ENCODE measurements around the gene DNTT. TPM values are rescaled to one million over a fixed set of nuclear protein-coding genes. Genes with fewer than 3 reads are reported as not detected.

The DNTT gene
- total RNA-seq, 1 donor from 2014 or later = not detected

GRCh38 chr10:96366508-96366907 is 62.3 kb downstream of the DNTT start:
- Mint-ChIP-seq H3K36me3 (ENCODE audit: insufficient read depth) (no peaks in the 10 kb centered on the region), H3K27me3 (no peaks in the 10 kb centered on the region), H3K4me3 (ENCODE audit: low read depth) (no peak overlapping the region), H3K4me1 (ENCODE audit: low read depth) (peaks cover 14% of the 10 kb centered on the region), H3K9me3 (ENCODE audit: low read depth) (no peaks in the 10 kb centered on the region), H3K27ac (no peak overlapping the region)
- no peak for DNase-seq (ENCODE audit: low spot score, unreplicated experiment)
- TF ChIP-seq, protein P1, sequence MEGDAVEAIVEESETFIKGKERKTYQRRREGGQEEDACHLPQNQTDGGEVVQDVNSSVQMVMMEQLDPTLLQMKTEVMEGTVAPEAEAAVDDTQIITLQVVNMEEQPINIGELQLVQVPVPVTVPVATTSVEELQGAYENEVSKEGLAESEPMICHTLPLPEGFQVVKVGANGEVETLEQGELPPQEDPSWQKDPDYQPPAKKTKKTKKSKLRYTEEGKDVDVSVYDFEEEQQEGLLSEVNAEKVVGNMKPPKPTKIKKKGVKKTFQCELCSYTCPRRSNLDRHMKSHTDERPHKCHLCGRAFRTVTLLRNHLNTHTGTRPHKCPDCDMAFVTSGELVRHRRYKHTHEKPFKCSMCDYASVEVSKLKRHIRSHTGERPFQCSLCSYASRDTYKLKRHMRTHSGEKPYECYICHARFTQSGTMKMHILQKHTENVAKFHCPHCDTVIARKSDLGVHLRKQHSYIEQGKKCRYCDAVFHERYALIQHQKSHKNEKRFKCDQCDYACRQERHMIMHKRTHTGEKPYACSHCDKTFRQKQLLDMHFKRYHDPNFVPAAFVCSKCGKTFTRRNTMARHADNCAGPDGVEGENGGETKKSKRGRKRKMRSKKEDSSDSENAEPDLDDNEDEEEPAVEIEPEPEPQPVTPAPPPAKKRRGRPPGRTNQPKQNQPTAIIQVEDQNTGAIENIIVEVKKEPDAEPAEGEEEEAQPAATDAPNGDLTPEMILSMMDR (IDR thresholded peaks at IDR 0.05; ENCODE audit: unreplicated experiment) = no peak

- Mint-ChIP-seq H3K9me3 (ENCODE audit: low read depth) (no peaks in the 10 kb centered on the region), H3K27me3 (peaks cover 5% of the 10 kb centered on the region), H3K36me3 (ENCODE audit: insufficient read depth) (no peaks in the 10 kb centered on the region), H3K4me1 (ENCODE audit: low read depth) (peaks cover 14% of the 10 kb centered on the region), H3K27ac (no peak overlapping the region), H3K4me3 (ENCODE audit: low read depth) (no peak overlapping the region)
- no peak for DNase-seq (ENCODE audit: low spot score, unreplicated experiment)
- TF ChIP-seq, protein P1 (IDR thresholded peaks at IDR 0.05; ENCODE audit: unreplicated experiment) = no peak
Measured at GRCh38 chr10:96367470-96367869, 63.2 kb downstream of the DNTT start.

GRCh38 chr10:96368971-96369370 is 64.7 kb downstream of the DNTT start:
- Mint-ChIP-seq H3K27ac (no peak overlapping the region), H3K27me3 (peaks cover 15% of the 10 kb centered on the region)

GRCh38 chr10:96369890-96370583 is 65.8 kb downstream of the DNTT start:
- TF ChIP-seq, protein P1 (IDR thresholded peaks at IDR 0.05; ENCODE audit: unreplicated experiment) = no peak
- peaks cover 26% of the 10 kb centered on the region for H3K27me3 Mint-ChIP-seq
- no peaks in the 10 kb centered on the region for H3K9me3 Mint-ChIP-seq (ENCODE audit: low read depth)
- H3K4me3 Mint-ChIP-seq (ENCODE audit: low read depth) = no peak overlapping the region
- peaks cover 12% of the 10 kb centered on the region for H3K4me1 Mint-ChIP-seq (ENCODE audit: low read depth)
- no peaks in the 10 kb centered on the region for H3K36me3 Mint-ChIP-seq (ENCODE audit: insufficient read depth)
- H3K27ac Mint-ChIP-seq = no peak overlapping the region
- no peak for DNase-seq (ENCODE audit: low spot score, unreplicated experiment)

More at GRCh38 chr10:96368971-96369370, 64.7 kb downstream of the DNTT start:
- TF ChIP-seq, protein P1 (IDR thresholded peaks at IDR 0.05; ENCODE audit: unreplicated experiment) = no peak
- no peaks in the 10 kb centered on the region for H3K36me3 Mint-ChIP-seq (ENCODE audit: insufficient read depth)
- peaks cover 14% of the 10 kb centered on the region for H3K4me1 Mint-ChIP-seq (ENCODE audit: low read depth)
- no peaks in the 10 kb centered on the region for H3K9me3 Mint-ChIP-seq (ENCODE audit: low read depth)
- H3K4me3 Mint-ChIP-seq (ENCODE audit: low read depth) = no peak overlapping the region
- no peak for DNase-seq (ENCODE audit: low spot score, unreplicated experiment)

- H3K27ac Mint-ChIP-seq = no peak overlapping the region
- H3K4me1 Mint-ChIP-seq (ENCODE audit: low read depth) = peaks cover 11% of the 10 kb centered on the region
- peak; percentile 34 for DNase-seq (ENCODE audit: low spot score, unreplicated experiment)
- H3K36me3 Mint-ChIP-seq (ENCODE audit: insufficient read depth) = no peaks in the 10 kb centered on the region
- peaks cover 26% of the 10 kb centered on the region for H3K27me3 Mint-ChIP-seq
- TF ChIP-seq, protein P1 (IDR thresholded peaks at IDR 0.05; ENCODE audit: unreplicated experiment) = peak; percentile 77
- no peak overlapping the region for H3K4me3 Mint-ChIP-seq (ENCODE audit: low read depth)
- no peaks in the 10 kb centered on the region for H3K9me3 Mint-ChIP-seq (ENCODE audit: low read depth)
Measured at GRCh38 chr10:96370584-96371157, 66.4 kb downstream of the DNTT start.
